H1 (cell line): ENCODE data around the gene DYSF. TPM values are rescaled to one million over a fixed set of nuclear protein-coding genes. Genes with fewer than 3 reads are reported as not detected.

Source experiments
- CTCF ChIA-PET: fragments of 300-600 bp; sonication (Branson Sonifier 250); formaldehyde crosslinking; loops from one replicate; lab custom pipeline; 2021; ENCODE audit not compliant: partially characterized antibody; lab: Charles Lee
- POLR2A ChIA-PET: fragments of 300-600 bp; sonication (Branson Sonifier 250); formaldehyde crosslinking; loops from one replicate; lab custom pipeline; 2021; ENCODE audit warnings: inconsistent platforms; ENCODE audit not compliant: partially characterized antibody; lab: Charles Lee
- DNase-seq, 2 experiments: peaks; one replicate each; pipeline versions ENCODE4 v3.0.0 to v3.0.0-alpha.2; 2010 to 2022; ENCODE audit warnings: low spot score in 2 of 2, low read depth in 1 of 2, mixed read lengths in 1 of 2
- FAIRE-seq: peaks from 2 replicates; lab custom pipeline; 2011; peaks lifted over from hg19 to GRCh38; lab: Jason Lieb, UNC
- H2AFZ ChIP-seq: 2 replicates; pipeline ENCODE4 v1.8.1; 2012; ENCODE audit warnings: low read length, inconsistent platforms
- H2AK5ac ChIP-seq: 2 replicates; pipeline ENCODE4 v1.6.1; 2013; ENCODE audit warnings: low read depth, low read length
- H2BK120ac ChIP-seq: replicated peaks from 2 replicates; pipeline ENCODE3; 2013; ENCODE audit warnings: low read depth, low read length, inconsistent platforms
- H2BK12ac ChIP-seq: 2 replicates; pipeline ENCODE4 v1.6.1; 2013; ENCODE audit warnings: low read depth, low read length
- H2BK15ac ChIP-seq: 2 replicates; pipeline ENCODE4 v1.6.1; 2013; ENCODE audit warnings: low read length
- H2BK20ac ChIP-seq: 2 replicates; pipeline ENCODE4 v1.6.1; 2013; ENCODE audit warnings: low read length
- H2BK5ac ChIP-seq: 2 replicates; pipeline ENCODE4 v1.6.1; 2013; ENCODE audit warnings: low read depth, low read length
- H3K14ac ChIP-seq: 2 replicates; pipeline ENCODE4 v1.6.1; 2013; ENCODE audit warnings: inconsistent platforms; ENCODE audit not compliant: insufficient read length
- H3K18ac ChIP-seq: 2 replicates; pipeline ENCODE4 v1.6.1; 2013; ENCODE audit warnings: low read length; ENCODE audit errors: extremely low read depth
- H3K23ac ChIP-seq: 2 replicates; pipeline ENCODE4 v1.6.1; 2013; ENCODE audit warnings: inconsistent platforms; ENCODE audit not compliant: insufficient read length
- H3K23me2 ChIP-seq: 2 replicates; pipeline ENCODE4 v1.6.1; 2013; ENCODE audit warnings: low read depth, low read length
- H3K27ac ChIP-seq: 2 replicates; pipeline ENCODE4 v1.6.1; 2011; ENCODE audit warnings: low read depth, low read length, inconsistent platforms
- H3K27me3 ChIP-seq, 4 experiments: replicated peaks in 1 of 4; 1 replicate in 1 of 4; 2 replicates in 3 of 4; pipeline versions ENCODE4 v1.6.1 to v1.8.1; 2011 to 2013; ENCODE audit warnings: low read length in 3 of 4, mild to moderate bottlenecking in 3 of 4, inconsistent platforms in 2 of 4, mixed read lengths in 2 of 4, moderate library complexity in 1 of 4; ENCODE audit not compliant: control insufficient read depth in 3 of 4, insufficient read depth in 3 of 4; ENCODE audit errors: extremely low read depth in 1 of 4
- H3K36me3 ChIP-seq, 4 experiments: 2 replicates each; pipeline versions ENCODE4 v1.6.1 to v1.8.1; 2011 to 2013; ENCODE audit warnings: mild to moderate bottlenecking in 4 of 4, low read length in 3 of 4, moderate library complexity in 2 of 4, control low read depth in 1 of 4, inconsistent platforms in 1 of 4; ENCODE audit not compliant: insufficient read depth in 4 of 4, control insufficient read depth in 2 of 4
- H3K4ac ChIP-seq: replicated peaks from 2 replicates; pipeline ENCODE3; 2013; ENCODE audit warnings: low read length, low read depth, mixed read lengths, inconsistent platforms; ENCODE audit not compliant: insufficient read length
- H3K4me1 ChIP-seq, 4 experiments: replicated peaks in 1 of 4; 1 replicate in 1 of 4; 2 replicates in 3 of 4; pipeline versions ENCODE4 v1.6.1 to v1.8.1; 2011 to 2013; ENCODE audit warnings: low read length in 3 of 4, inconsistent platforms in 2 of 4, mixed read lengths in 1 of 4; ENCODE audit not compliant: insufficient read depth in 4 of 4, control insufficient read depth in 3 of 4
- H3K4me2 ChIP-seq, 2 experiments: 2 replicates each; pipeline versions ENCODE4 v1.6.1 to v1.8.1; 2011 to 2013; ENCODE audit warnings: low read depth in 2 of 2, low read length in 2 of 2, control low read depth in 1 of 2, inconsistent platforms in 1 of 2, mild to moderate bottlenecking in 1 of 2; ENCODE audit not compliant: insufficient read depth in 1 of 2
- H3K4me3 ChIP-seq, 4 experiments: fragments of 200-600, 300-600 bp in 1 of 4; sonication (generic), shearing (Covaris generic), sonication (Bioruptor Twin) in 1 of 4; 2 replicates each; pipeline versions ENCODE4 v1.5.1 to v1.8.1; 2011 to 2016; ENCODE audit warnings: low read length in 4 of 4, low read depth in 3 of 4, control low read depth in 2 of 4, inconsistent platforms in 2 of 4, mild to moderate bottlenecking in 2 of 4, mixed read lengths in 1 of 4, moderate library complexity in 1 of 4; ENCODE audit not compliant: insufficient read depth in 2 of 4; ENCODE audit errors: extremely low read depth in 1 of 4
- H3K56ac ChIP-seq: replicated peaks from 2 replicates; pipeline ENCODE3; 2013; ENCODE audit warnings: low read depth, mild to moderate bottlenecking, mixed read lengths, low read length, inconsistent platforms; ENCODE audit not compliant: insufficient read length
- H3K79me1 ChIP-seq: 2 replicates; pipeline ENCODE4 v1.6.1; 2013; ENCODE audit warnings: low read depth, low read length, control low read depth
- H3K79me2 ChIP-seq, 2 experiments: 2 replicates each; pipeline versions ENCODE4 v1.6.1 to v1.8.1; 2012 to 2013; ENCODE audit warnings: low read length in 2 of 2, mild to moderate bottlenecking in 2 of 2, inconsistent platforms in 1 of 2; ENCODE audit not compliant: insufficient read depth in 2 of 2, control insufficient read depth in 1 of 2
- H3K9ac ChIP-seq, 4 experiments: replicated peaks in 1 of 4; 1 replicate in 1 of 4; 2 replicates in 3 of 4; pipeline versions ENCODE4 v1.6.1 to v1.8.1; 2011 to 2013; ENCODE audit warnings: low read depth in 3 of 4, low read length in 3 of 4, control low read depth in 2 of 4, mild to moderate bottlenecking in 2 of 4, moderate library complexity in 2 of 4, inconsistent platforms in 1 of 4; ENCODE audit errors: extremely low read depth in 1 of 4
- H3K9me3 ChIP-seq, 2 experiments: 2 replicates each; pipeline versions ENCODE4 v1.6.1 to v1.8.1; 2012 to 2013; ENCODE audit warnings: mild to moderate bottlenecking in 2 of 2, moderate library complexity in 2 of 2, control low read depth in 1 of 2, inconsistent platforms in 1 of 2, low read depth in 1 of 2, low read length in 1 of 2, mixed read lengths in 1 of 2; ENCODE audit not compliant: insufficient read depth in 2 of 2
- H4K20me1 ChIP-seq, 2 experiments: replicated peaks in 1 of 2; 2 replicates each; pipeline versions ENCODE3 to v1.8.1; 2011 to 2013; ENCODE audit warnings: inconsistent platforms in 2 of 2, low read length in 2 of 2, mild to moderate bottlenecking in 1 of 2; ENCODE audit not compliant: insufficient read depth in 2 of 2, control insufficient read depth in 1 of 2
- H4K5ac ChIP-seq: 2 replicates; pipeline ENCODE4 v1.6.1; 2013; ENCODE audit warnings: low read length, low read depth, mixed read lengths, inconsistent platforms; ENCODE audit not compliant: insufficient read length
- H4K8ac ChIP-seq: 2 replicates; pipeline ENCODE4 v1.8.0; 2013; ENCODE audit warnings: mild to moderate bottlenecking, moderate library complexity, low read length, inconsistent platforms; ENCODE audit not compliant: insufficient read depth; ENCODE audit errors: extremely low read depth
- H4K91ac ChIP-seq: replicated peaks from 2 replicates; pipeline ENCODE3; 2013; ENCODE audit warnings: low read length, mixed read lengths, inconsistent platforms; ENCODE audit not compliant: insufficient read length
- CBX8 ChIP-seq: fragments of 300-800, 300-1000 bp; sonication (generic); IDR thresholded peaks from 2 replicates; pipeline ENCODE4 v1.7.1; 2016; ENCODE audit warnings: low read depth, low read length, borderline replicate concordance
- EZH2 ChIP-seq: fragments of 200-600 bp; sonication (generic); IDR thresholded peaks from 2 replicates; pipeline ENCODE4 v1.7.1; 2012; ENCODE audit warnings: low read depth, mild to moderate bottlenecking, moderate library complexity, low read length, inconsistent platforms; ENCODE audit not compliant: severe bottlenecking
- GTF2F1 ChIP-seq: IDR thresholded peaks from 2 replicates; pipeline ENCODE4 v1.6.1; 2012; ENCODE audit warnings: low read depth, low read length, improper control_type of control experiment, borderline replicate concordance
- HDAC2 ChIP-seq, 2 experiments: fragments of 300-600 bp in 1 of 2; sonication (generic) in 1 of 2; IDR thresholded peaks; 2 replicates each; pipeline ENCODE4 v1.6.1; 2011 to 2012; ENCODE audit warnings: low read depth in 2 of 2, low read length in 2 of 2, mild to moderate bottlenecking in 2 of 2, moderate library complexity in 2 of 2, borderline replicate concordance in 1 of 2, inconsistent platforms in 1 of 2
- KDM1A ChIP-seq: fragments of 200-600, 300-600 bp; sonication (generic); IDR thresholded peaks from 2 replicates; pipeline ENCODE4 v1.7.1; 2016; ENCODE audit warnings: mild to moderate bottlenecking, low read length, borderline replicate concordance
- POLR2AphosphoS5 ChIP-seq: IDR thresholded peaks from 2 replicates; pipeline ENCODE4 v1.6.1; 2011; ENCODE audit warnings: low read depth, low read length
- RFX5 ChIP-seq: IDR thresholded peaks from 2 replicates; pipeline ENCODE4 v1.6.1; 2011; ENCODE audit warnings: low read depth, low read length, improper control_type of control experiment, borderline replicate concordance
- TAF7 ChIP-seq: optimal IDR thresholded peaks from 2 replicates; pipeline ENCODE3; 2011; ENCODE audit warnings: low read depth, mild to moderate bottlenecking, inconsistent platforms, low read length, moderate library complexity, borderline replicate concordance
- WGBS, 2 experiments: shearing (Covaris generic) in 1 of 2; methylation state at CpG; one replicate each; pipeline versions ENCODE4 v1.1.6 to v1.1.7; 2013 to 2015; ENCODE audit warnings: low lambda C conversion rate in 2 of 2, mixed read lengths in 2 of 2, inconsistent platforms in 1 of 2, low coverage in 1 of 2, missing lambda C conversion rate in 1 of 2; ENCODE audit not compliant: insufficient replicate concordance in 2 of 2, insufficient coverage in 1 of 2, insufficient read length in 1 of 2; ENCODE audit errors: extremely low coverage in 1 of 2, missing lambda C conversion rate in 1 of 2; 5-methylcytosine and 5-hydroxymethylcytosine counted together
- polyA plus RNA-seq, 7 experiments: library from polyadenylated mRNA; depleted of rRNA in 3 of 7; stranded (reverse) in 5 of 7; unstranded in 2 of 7; fragments of >200 nt in 5 of 7; fragments of 200-250 nt in 2 of 7; gene quantifications; 1 replicate in 5 of 7; 2 replicates in 1 of 7; 4 replicates in 1 of 7; pipeline versions ENCODE4 v1.2.1 to v1.2.3, GENCODE V29; 2011 to 2013; ENCODE audit warnings: missing spikeins in 2 of 7, mixed read lengths in 2 of 7
- total RNA-seq: library from RNA; stranded (reverse); fragmentation: NEBNext Ultra II Directional; extraction: Animal tissue kit (Norgen Biotek cat#: 25700); gene quantifications from 2 replicates; pipeline ENCODE4 v1.2.1, GENCODE V29; 2021
- TF ChIP-seq, protein P1 (sequence below): IDR thresholded peaks from 2 replicates; pipeline ENCODE4 v1.6.1; 2011; ENCODE audit warnings: low read depth, mild to moderate bottlenecking, low read length; ENCODE audit not compliant: insufficient read depth
- TF ChIP-seq, protein P2 (sequence below): IDR thresholded peaks from 2 replicates; pipeline ENCODE4 v1.6.1; 2012; ENCODE audit warnings: inconsistent platforms

DYSF gene
- total and polyA plus RNA-seq, 2 of the 8 experiments (the other 6 are each of a cell fraction or from before 2014, with no cell fraction given), result 5.8 to 7.1 TPM

DNA sequence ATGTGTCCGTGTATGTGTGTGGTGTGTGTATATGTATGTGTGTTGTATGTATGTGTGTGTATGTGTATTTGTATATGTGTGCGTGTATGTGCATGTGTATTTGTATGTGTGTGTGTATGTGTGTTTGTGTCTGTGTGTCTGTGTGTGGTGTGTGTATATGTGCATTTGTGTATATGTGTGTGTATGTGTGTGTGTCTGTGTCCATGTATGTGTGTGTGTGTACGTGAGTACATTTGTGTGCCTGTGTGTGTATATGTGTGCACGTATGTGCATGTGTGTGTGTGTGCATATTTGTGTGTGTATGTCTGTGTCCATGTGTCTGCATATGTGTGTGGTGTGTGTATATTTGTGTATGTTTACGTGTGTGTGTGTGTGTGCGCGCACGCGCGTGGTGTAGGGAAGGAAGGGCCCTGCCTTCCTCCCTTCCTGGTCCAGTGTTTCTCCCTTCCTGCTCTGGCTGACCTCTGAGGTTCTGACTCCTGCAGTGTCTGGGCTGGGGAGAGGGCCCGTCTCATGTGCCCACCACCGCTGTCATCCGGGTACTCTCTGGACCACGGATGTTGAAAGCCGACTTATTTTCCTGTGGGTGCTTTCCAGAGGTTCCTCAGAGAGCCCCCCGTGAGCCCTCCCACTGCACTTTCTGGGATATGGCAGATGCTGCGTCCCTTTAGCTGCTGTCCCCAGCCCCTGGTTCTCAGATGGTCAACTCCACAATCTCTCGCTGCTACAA lies 209.5 kb downstream of the DYSF start:
- H3K4me3 ChIP-seq, result no peak overlapping the region
- H3K4me2 ChIP-seq, result no peak overlapping the region
- H3K36me3 ChIP-seq, result no peaks in the 10 kb centered on the region
- no peaks in the 10 kb centered on the region for H3K79me2 ChIP-seq
- peak overlapping the region; percentile 55 for H4K91ac ChIP-seq
- no peak overlapping the region for H3K18ac ChIP-seq
- peak overlapping the region; percentile 82; the same call in 1 of the 2 replicates for H2AK5ac ChIP-seq
- peak overlapping the region; percentile 54 for H2BK120ac ChIP-seq
- ChIA-PET CTCF (interaction anchor here (1.1 to 2.1 kb wide), 4 partner anchors 10 to 917 kb away, joined by 3 to 10 read pairs (median 4); no protein-coding TSS in a partner anchor), POLR2A (interaction anchor here (0.6 to 0.9 kb wide), 2 partner anchors 16 to 1026 kb away, joined by 3 read pairs; no protein-coding TSS in a partner anchor)
- FAIRE-seq (no peak), DNase-seq (peak in 1 of 2 experiments; percentile 35)
- no peaks in the 10 kb centered on the region for H3K27me3 ChIP-seq
- no peaks in the 10 kb centered on the region for H3K4me1 ChIP-seq
- H4K8ac ChIP-seq, result no peak overlapping the region
- H3K79me1 ChIP-seq, result no peaks in the 10 kb centered on the region
- H2BK15ac ChIP-seq, result no peak overlapping the region
- no peak overlapping the region for H3K27ac ChIP-seq
- H2AFZ ChIP-seq, result no peak overlapping the region
- peaks cover 0 to 7% of the 10 kb centered on the region in 2 experiments for H4K20me1 ChIP-seq
- 85% methylated on average over 18 of the region's 18 CpGs; no CpG with 5 or more reads in 1 of the 2 experiments for WGBS, 2 experiments
- no peak overlapping the region for H4K5ac ChIP-seq
- peak overlapping the region in 1 of 4 experiments; percentile 10; a peak in 1 of 7 replicates for H3K9ac ChIP-seq
- H3K9me3 ChIP-seq, result peaks cover 6 to 10% of the 10 kb centered on the region in 2 experiments; a peak in 2 of 4 replicates
- peak overlapping the region; percentile 93 for H3K56ac ChIP-seq
- no peak overlapping the region for H3K23ac ChIP-seq
- no peak overlapping the region for H2BK5ac ChIP-seq
- no peak overlapping the region for H2BK20ac ChIP-seq
- peaks cover 6% of the 10 kb centered on the region; the same call in 1 of the 2 replicates for H3K23me2 ChIP-seq
- no peak overlapping the region for H3K14ac ChIP-seq
- H3K4ac ChIP-seq, result peak overlapping the region; percentile 78
- no peak overlapping the region for H2BK12ac ChIP-seq
- TF ChIP-seq POLR2AphosphoS5, result no peak
- no peak for TF ChIP-seq RFX5
- TF ChIP-seq EZH2, result no peak
- no peak for TF ChIP-seq HDAC2 (IDR thresholded peaks at IDR 0.05; ENCODE audit: borderline replicate concordance in 1 of 2, low read depth in 2 of 2, low read length in 2 of 2)
- TF ChIP-seq GTF2F1, result no peak
- TF ChIP-seq TAF7, result no peak
- TF ChIP-seq KDM1A, result no peak
- no peak for TF ChIP-seq CBX8
- TF ChIP-seq, protein P1, sequence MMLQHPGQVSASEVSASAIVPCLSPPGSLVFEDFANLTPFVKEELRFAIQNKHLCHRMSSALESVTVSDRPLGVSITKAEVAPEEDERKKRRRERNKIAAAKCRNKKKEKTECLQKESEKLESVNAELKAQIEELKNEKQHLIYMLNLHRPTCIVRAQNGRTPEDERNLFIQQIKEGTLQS, result no peak
- TF ChIP-seq, protein P2, sequence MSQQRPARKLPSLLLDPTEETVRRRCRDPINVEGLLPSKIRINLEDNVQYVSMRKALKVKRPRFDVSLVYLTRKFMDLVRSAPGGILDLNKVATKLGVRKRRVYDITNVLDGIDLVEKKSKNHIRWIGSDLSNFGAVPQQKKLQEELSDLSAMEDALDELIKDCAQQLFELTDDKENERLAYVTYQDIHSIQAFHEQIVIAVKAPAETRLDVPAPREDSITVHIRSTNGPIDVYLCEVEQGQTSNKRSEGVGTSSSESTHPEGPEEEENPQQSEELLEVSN, result no peak
